GM23248 (cell line): ENCODE results near the gene CAPN8. TPM values are rescaled to one million over a fixed set of nuclear protein-coding genes. Genes with fewer than 3 reads are reported as not detected.

ENCODE experiments used
- DNase-seq: peaks from one replicate; pipeline ENCODE4 v3.0.0-alpha.2; 2015
- H2AFZ ChIP-seq: fragments of 200-600 bp; sonication (generic); 2 replicates; pipeline ENCODE4 v1.6.1; 2016; ENCODE audit warnings: antibody characterized with exemption
- H3F3A ChIP-seq: fragments of 200-600 bp; sonication (generic); 2 replicates; pipeline ENCODE4 v1.6.1; 2016; ENCODE audit warnings: mild to moderate bottlenecking, antibody characterized with exemption, mixed run types; ENCODE audit not compliant: insufficient read depth
- H3K27ac ChIP-seq: fragments of 200-600 bp; sonication (generic); 2 replicates; pipeline ENCODE4 v1.5.1; 2016; ENCODE audit warnings: mild to moderate bottlenecking
- H3K27me3 ChIP-seq: fragments of 200-600 bp; sonication (generic); replicated peaks from 2 replicates; pipeline ENCODE4 v1.6.1; 2016; ENCODE audit warnings: mild to moderate bottlenecking; ENCODE audit not compliant: insufficient read depth
- H3K36me3 ChIP-seq: fragments of 200-600 bp; sonication (generic); 2 replicates; pipeline ENCODE4 v1.6.1; 2016; ENCODE audit warnings: low read depth, mild to moderate bottlenecking
- H3K4me1 ChIP-seq: fragments of 200-600 bp; sonication (generic); 2 replicates; pipeline ENCODE4 v1.6.1; 2016; ENCODE audit warnings: mild to moderate bottlenecking; ENCODE audit not compliant: insufficient read depth
- H3K4me2 ChIP-seq: fragments of 200-600 bp; sonication (generic); one replicate; pipeline ENCODE4 v1.6.1; 2016; ENCODE audit warnings: mild to moderate bottlenecking; ENCODE audit not compliant: unreplicated experiment
- H3K4me3 ChIP-seq: fragments of 200-600 bp; sonication (generic); 2 replicates; pipeline ENCODE4 v1.5.1; 2016; ENCODE audit warnings: mild to moderate bottlenecking
- H3K79me2 ChIP-seq: fragments of 200-600 bp; sonication (generic); 2 replicates; pipeline ENCODE4 v1.6.1; 2016; ENCODE audit warnings: mild to moderate bottlenecking; ENCODE audit not compliant: insufficient read depth
- H3K9ac ChIP-seq: fragments of 200-600 bp; sonication (generic); 2 replicates; pipeline ENCODE4 v1.6.1; 2016; ENCODE audit warnings: mild to moderate bottlenecking
- H3K9me2 ChIP-seq: fragments of 200-600 bp; sonication (generic); 2 replicates; pipeline ENCODE4 v1.6.1; 2016; ENCODE audit warnings: mixed run types, mild to moderate bottlenecking, moderate library complexity; ENCODE audit not compliant: insufficient read depth
- H3K9me3 ChIP-seq: fragments of 200-600 bp; sonication (generic); one replicate; pipeline ENCODE4 v1.6.1; 2017; ENCODE audit warnings: low read depth
- H4K20me1 ChIP-seq: fragments of 200-600 bp; sonication (generic); 2 replicates; pipeline ENCODE4 v1.6.0; 2016; ENCODE audit not compliant: insufficient read depth
- EZH2 ChIP-seq: fragments of 200-600 bp; sonication (generic); IDR thresholded peaks from 2 replicates; pipeline ENCODE4 v1.6.1; 2018; ENCODE audit warnings: antibody characterized with exemption, mild to moderate bottlenecking; ENCODE audit not compliant: insufficient read depth, poor library complexity, severe bottlenecking
- EZH2phosphoT487 ChIP-seq: fragments of 200-600 bp; sonication (generic); IDR thresholded peaks from 2 replicates; pipeline ENCODE4 v1.6.1; 2018; ENCODE audit warnings: antibody characterized with exemption, moderate library complexity, mild to moderate bottlenecking, low read depth; ENCODE audit not compliant: insufficient read depth
- WGBS, 2 experiments: methylation state at CpG; one replicate each; pipeline ENCODE4 v1.1.6; 2015 to 2017; ENCODE audit warnings: low lambda C conversion rate in 2 of 2, low coverage in 1 of 2; ENCODE audit errors: missing lambda C conversion rate in 2 of 2; 5-methylcytosine and 5-hydroxymethylcytosine counted together
- in situ Hi-C: fragments of 300-500 bp; cut with MboI; formaldehyde crosslinking; loops from 2 replicates; pipeline ENCODE4 v1.15.0; 2020
- polyA plus RNA-seq: library from polyadenylated mRNA; unstranded; fragments of >200 nt; fragmentation: Nextera tagmentation; extraction: Ambion mirVana; gene quantifications from 2 replicates; pipeline ENCODE4 v1.2.1, GENCODE V29; 2016
- total RNA-seq: library from RNA; depleted of rRNA; stranded (reverse); fragments of >200 nt; shearing (Covaris generic); gene quantifications from 2 replicates; pipeline ENCODE4 v1.2.3, GENCODE V29; 2014

CAPN8 gene
- total and polyA plus RNA-seq, 2 experiments from 2014 or later: not detected

- no peak overlapping the region for H3K9ac ChIP-seq
- peak; percentile 34 for DNase-seq
Observed at GRCh38 chr1:223556414-223557129, 108.9 kb downstream of the CAPN8 start.

GRCh38 chr1:223553957-223554356 is 111.5 kb downstream of the CAPN8 start:
- no peaks in the 10 kb centered on the region for H3K9me3 ChIP-seq
- no peak overlapping the region for H2AFZ ChIP-seq
- no peaks in the 10 kb centered on the region; the same call in 1 of the 2 replicates for H3K27me3 ChIP-seq
- H3K9ac ChIP-seq: no peak overlapping the region
- DNase-seq: no peak
- in situ Hi-C loops: no loop called here
- 70 to 80% methylated on average over 3 of the region's 3 CpGs for WGBS, 2 experiments
- no peak overlapping the region for H3K4me2 ChIP-seq
- no peaks in the 10 kb centered on the region for H3K9me2 ChIP-seq
- H3K4me3 ChIP-seq: no peak overlapping the region
- no peak overlapping the region for H3K27ac ChIP-seq
- no peaks in the 10 kb centered on the region for H4K20me1 ChIP-seq
- H3K36me3 ChIP-seq: no peaks in the 10 kb centered on the region
- no peaks in the 10 kb centered on the region for H3K79me2 ChIP-seq
- TF ChIP-seq EZH2phosphoT487: no peak
- no peak for TF ChIP-seq EZH2
- no peaks in the 10 kb centered on the region for H3K4me1 ChIP-seq
- H3F3A ChIP-seq: no peaks in the 10 kb centered on the region

More at GRCh38 chr1:223556414-223557129, 108.9 kb downstream of the CAPN8 start:
- Histone ChIP-seq H3K27me3 (no peaks in the 10 kb centered on the region; the same call in 1 of the 2 replicates), H3K4me1 (no peaks in the 10 kb centered on the region), H3F3A (no peaks in the 10 kb centered on the region), H2AFZ (no peak overlapping the region), H3K36me3 (no peaks in the 10 kb centered on the region), H4K20me1 (no peaks in the 10 kb centered on the region), H3K9me2 (no peaks in the 10 kb centered on the region), H3K27ac (no peak overlapping the region), H3K4me3 (no peak overlapping the region), H3K79me2 (no peaks in the 10 kb centered on the region), H3K4me2 (no peak overlapping the region), H3K9me3 (no peaks in the 10 kb centered on the region)
- in situ Hi-C loops: no loop called here
- TF ChIP-seq EZH2 (no peak), EZH2phosphoT487 (no peak)
- WGBS, 2 experiments: 29 to 32% methylated on average over 8 of the region's 8 CpGs

- H4K20me1 ChIP-seq: no peaks in the 10 kb centered on the region
- H3F3A ChIP-seq: no peaks in the 10 kb centered on the region
- H3K9me2 ChIP-seq: no peaks in the 10 kb centered on the region
- no peak overlapping the region for H3K4me2 ChIP-seq
- no peaks in the 10 kb centered on the region for H3K36me3 ChIP-seq
- H3K79me2 ChIP-seq: no peaks in the 10 kb centered on the region
- TF ChIP-seq EZH2phosphoT487 (no peak), EZH2 (no peak)
- no peak overlapping the region for H3K4me3 ChIP-seq
- no peaks in the 10 kb centered on the region for H3K4me1 ChIP-seq
- 55 to 58% methylated on average over 3 of the region's 3 CpGs for WGBS, 2 experiments
- DNase-seq: no peak
- H3K9me3 ChIP-seq: no peaks in the 10 kb centered on the region
- H3K27me3 ChIP-seq: 0 out of 2 replicates have a peak, but pooled peaks cover 5% of the 10 kb centered on the region
- no peak overlapping the region for H2AFZ ChIP-seq
- in situ Hi-C loops: no loop called here
- H3K9ac ChIP-seq: no peak overlapping the region
- H3K27ac ChIP-seq: no peak overlapping the region
Observed at GRCh38 chr1:223551610-223552009, 113.9 kb downstream of the CAPN8 start.

- H2AFZ ChIP-seq: no peak overlapping the region
- H3K36me3 ChIP-seq: no peaks in the 10 kb centered on the region
- DNase-seq: no peak
- no peaks in the 10 kb centered on the region for H3K4me1 ChIP-seq
- no peaks in the 10 kb centered on the region for H3K79me2 ChIP-seq
- no peak overlapping the region for H3K9ac ChIP-seq
- in situ Hi-C loops: no loop called here
- 0 out of 2 replicates have a peak, but pooled peaks cover 8% of the 10 kb centered on the region for H3K27me3 ChIP-seq
- H3K9me2 ChIP-seq: no peaks in the 10 kb centered on the region
- H4K20me1 ChIP-seq: no peaks in the 10 kb centered on the region
- H3K4me2 ChIP-seq: no peak overlapping the region
- no peak overlapping the region for H3K4me3 ChIP-seq
- 88% methylated on average over 1 of the region's 1 CpG for WGBS, 2 experiments
- no peaks in the 10 kb centered on the region for H3F3A ChIP-seq
- no peaks in the 10 kb centered on the region for H3K9me3 ChIP-seq
- H3K27ac ChIP-seq: no peak overlapping the region
- TF ChIP-seq EZH2 (no peak), EZH2phosphoT487 (no peak)
Observed at GRCh38 chr1:223549740-223550139, 115.8 kb downstream of the CAPN8 start.
